ENCODE results near the gene CARMIL1. TPM values are rescaled to one million over a fixed set of nuclear protein-coding genes. Genes with fewer than 3 reads are reported as not detected.

The CARMIL1 gene
- total RNA-seq, 2 donors from 2014 or later = 28.7 to 31.6 TPM

GRCh38 chr6:25669413-25669812 lies 390.2 kb downstream of the CARMIL1 start:
- Histone ChIP-seq H3K4me1 (ENCODE audit: control insufficient read depth, insufficient read depth, low read length) (peaks cover 4% of the 10 kb centered on the region), H3K4me3 (ENCODE audit: low read length) (no peak overlapping the region), H3K9me3 (ENCODE audit: control insufficient read depth, low read length) (no peaks in the 10 kb centered on the region), H3K27me3 (ENCODE audit: control insufficient read depth, insufficient read depth, low read length, poor library complexity, severe bottlenecking) (peaks cover 100% of the 10 kb centered on the region), H3K9ac (ENCODE audit: extremely low read depth, low read length, poor library complexity, severe bottlenecking) (no peak overlapping the region), H3K36me3 (ENCODE audit: control insufficient read depth, insufficient read depth, low read length) (no peaks in the 10 kb centered on the region), H3K27ac (ENCODE audit: low read depth, low read length) (no peak overlapping the region)
- peaks cover 10% of the 10 kb centered on the region for H3K4me1 Mint-ChIP-seq
- DNase-seq = no peak
- TF ChIP-seq CTCF (conservative IDR thresholded peaks at IDR 0.05) = no peak
- H3K27ac Mint-ChIP-seq = no peak overlapping the region
- WGBS, 2 experiments (ENCODE audit: insufficient coverage in 1 of 2, insufficient read length in 1 of 2) = 92% methylated on average over 1 to 5 of the region's 5 CpGs
- H3K36me3 Mint-ChIP-seq (ENCODE audit: low read depth) = no peaks in the 10 kb centered on the region
- peaks cover 89% of the 10 kb centered on the region for H3K27me3 Mint-ChIP-seq (ENCODE audit: insufficient read depth)
- no peaks in the 10 kb centered on the region for H3K9me3 Mint-ChIP-seq
- no peak overlapping the region for H3K4me3 Mint-ChIP-seq

All from endodermal cell (in vitro differentiated cells).